SK-N-MC (cell line): Measurements from ENCODE around the gene SLC4A2.

Experiments
- DNase-seq: peaks from one replicate; pipeline ENCODE4 v3.0.0-alpha.2; 2011; ENCODE audit warnings: low read depth, low spot score
- H3K27ac ChIP-seq: fragments of 200-600 bp; sonication (generic); 2 replicates; pipeline ENCODE4 v1.5.1; 2016; ENCODE audit warnings: mixed run types
- H3K36me3 ChIP-seq: fragments of 200-600 bp; sonication (generic); 2 replicates; pipeline ENCODE4 v1.6.1; 2017; ENCODE audit warnings: antibody characterized with exemption, low read length, mixed read lengths; ENCODE audit not compliant: insufficient read depth
- H3K4me3 ChIP-seq: fragments of 200-600 bp; sonication (generic); 2 replicates; pipeline ENCODE4 v1.5.1; 2016
- H3K9ac ChIP-seq: fragments of 200-600 bp; sonication (generic); 2 replicates; pipeline ENCODE4 v1.8.0; 2017; ENCODE audit warnings: mixed run types, mixed read lengths; ENCODE audit not compliant: insufficient read length
- H3K9me3 ChIP-seq: fragments of 200-600 bp; sonication (generic); 2 replicates; pipeline ENCODE4 v1.6.1; 2017; ENCODE audit warnings: low read depth, mild to moderate bottlenecking, antibody characterized with exemption, low read length, moderate library complexity, mixed read lengths
- EZH2 ChIP-seq: fragments of 200-600 bp; sonication (generic); IDR thresholded peaks from one replicate; pipeline ENCODE4 v1.6.1; 2017; ENCODE audit warnings: antibody characterized with exemption
- FOXP2 ChIP-seq: optimal IDR thresholded peaks from 2 replicates; pipeline ENCODE3; 2011; ENCODE audit warnings: mild to moderate bottlenecking, moderate library complexity; ENCODE audit not compliant: insufficient read depth; ENCODE audit errors: extremely low read length, control extremely low read depth
- POLR2AphosphoS5 ChIP-seq: IDR thresholded peaks from 2 replicates; pipeline ENCODE4 v1.6.1; 2012; ENCODE audit warnings: mild to moderate bottlenecking, low read depth, low read length, borderline replicate concordance

Gene SLC4A2

GRCh38 chr7:151071032-151071866 is 11.9 kb downstream of the SLC4A2 start:
- no peak overlapping the region for H3K4me3 ChIP-seq
- peaks cover 68% of the 10 kb centered on the region; the same call in 1 of the 2 replicates for H3K36me3 ChIP-seq
- H3K9me3 ChIP-seq = no peaks in the 10 kb centered on the region
- TF ChIP-seq FOXP2 (no peak), EZH2 (no peak), POLR2AphosphoS5 (no peak)
- H3K9ac ChIP-seq = no peak overlapping the region
- H3K27ac ChIP-seq = no peak overlapping the region
- no peak for DNase-seq

DNA sequence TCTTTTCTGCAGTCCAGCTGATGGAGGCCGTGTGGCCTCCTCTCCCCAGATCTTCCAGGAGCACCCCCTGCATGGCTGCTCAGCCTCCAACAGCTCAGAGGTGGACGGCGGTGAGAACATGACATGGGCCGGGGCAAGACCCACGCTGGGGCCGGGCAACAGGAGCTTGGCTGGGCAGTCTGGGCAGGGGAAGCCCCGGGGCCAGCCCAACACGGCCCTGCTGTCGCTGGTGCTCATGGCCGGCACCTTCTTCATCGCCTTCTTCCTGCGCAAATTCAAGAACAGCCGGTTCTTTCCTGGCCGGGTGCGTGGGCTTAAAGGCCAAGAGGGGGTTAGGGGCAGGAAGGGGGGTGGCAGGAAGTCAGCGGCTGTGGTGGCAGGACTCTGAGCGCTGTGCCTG is 14.6 kb downstream of the SLC4A2 start:
- Histone ChIP-seq H3K27ac (no peak overlapping the region), H3K9me3 (no peaks in the 10 kb centered on the region), H3K9ac (no peak overlapping the region), H3K4me3 (no peak overlapping the region), H3K36me3 (peaks cover 55% of the 10 kb centered on the region; the same call in 1 of the 2 replicates)
- TF ChIP-seq FOXP2 = no peak
- no peak for TF ChIP-seq EZH2
- TF ChIP-seq POLR2AphosphoS5 = no peak
- DNase-seq = no peak

- no peak overlapping the region for H3K4me3 ChIP-seq
- H3K9me3 ChIP-seq = no peaks in the 10 kb centered on the region
- H3K36me3 ChIP-seq = peaks cover 44% of the 10 kb centered on the region; the same call in 1 of the 2 replicates
- no peak for DNase-seq
- H3K9ac ChIP-seq = no peak overlapping the region
- H3K27ac ChIP-seq = no peak overlapping the region
- no peak for TF ChIP-seq POLR2AphosphoS5
Measured at GRCh38 chr7:151074817-151075661, 15.7 kb downstream of the SLC4A2 start.

- peaks cover 39% of the 10 kb centered on the region; the same call in 1 of the 2 replicates for H3K36me3 ChIP-seq
- no peak overlapping the region for H3K27ac ChIP-seq
- DNase-seq = no peak
- no peak overlapping the region for H3K9ac ChIP-seq
- TF ChIP-seq FOXP2 = no peak
- H3K4me3 ChIP-seq = no peak overlapping the region
- no peaks in the 10 kb centered on the region for H3K9me3 ChIP-seq
Measured at GRCh38 chr7:151075662-151075971, 16.2 kb downstream of the SLC4A2 start.

GRCh38 chr7:151075978-151076426 is 16.6 kb downstream of the SLC4A2 start:
- Histone ChIP-seq H3K4me3 (no peak overlapping the region), H3K27ac (no peak overlapping the region), H3K9ac (no peak overlapping the region), H3K36me3 (peaks cover 35% of the 10 kb centered on the region; the same call in 1 of the 2 replicates), H3K9me3 (no peaks in the 10 kb centered on the region)
- DNase-seq = no peak
- no peak for TF ChIP-seq EZH2
- peak; percentile 16; the same call in 1 of the 2 replicates for TF ChIP-seq POLR2AphosphoS5
- TF ChIP-seq FOXP2 = no peak

GRCh38 chr7:151076863-151077704 is 17.7 kb downstream of the SLC4A2 start:
- peaks cover 25% of the 10 kb centered on the region; the same call in 1 of the 2 replicates for H3K36me3 ChIP-seq
- H3K27ac ChIP-seq = no peak overlapping the region
- no peak for DNase-seq
- no peaks in the 10 kb centered on the region for H3K9me3 ChIP-seq
- H3K4me3 ChIP-seq = no peak overlapping the region
- no peak; the same call in 1 of the 2 replicates for TF ChIP-seq POLR2AphosphoS5
- TF ChIP-seq EZH2 = no peak
- no peak overlapping the region for H3K9ac ChIP-seq

GRCh38 chr7:151077705-151078232 is 18.4 kb downstream of the SLC4A2 start:
- H3K4me3 ChIP-seq = no peak overlapping the region
- peak overlapping the region; percentile 42; the same call in 1 of the 2 replicates for H3K27ac ChIP-seq
- 0 out of 2 replicates have a peak, but pooled peaks have one; percentile 17 for TF ChIP-seq POLR2AphosphoS5
- TF ChIP-seq FOXP2 = no peak
- no peak for TF ChIP-seq EZH2
- H3K9ac ChIP-seq = no peak overlapping the region
- H3K9me3 ChIP-seq = no peaks in the 10 kb centered on the region
- peaks cover 22% of the 10 kb centered on the region; the same call in 1 of the 2 replicates for H3K36me3 ChIP-seq
- DNase-seq = no peak
